ENCODE measurements around the gene MARVELD3. TPM values are rescaled to one million over a fixed set of nuclear protein-coding genes. Genes with fewer than 3 reads are reported as not detected.

Gene MARVELD3
- total RNA-seq, 1 experiment from 2014 or later: 7.4 TPM

DNA sequence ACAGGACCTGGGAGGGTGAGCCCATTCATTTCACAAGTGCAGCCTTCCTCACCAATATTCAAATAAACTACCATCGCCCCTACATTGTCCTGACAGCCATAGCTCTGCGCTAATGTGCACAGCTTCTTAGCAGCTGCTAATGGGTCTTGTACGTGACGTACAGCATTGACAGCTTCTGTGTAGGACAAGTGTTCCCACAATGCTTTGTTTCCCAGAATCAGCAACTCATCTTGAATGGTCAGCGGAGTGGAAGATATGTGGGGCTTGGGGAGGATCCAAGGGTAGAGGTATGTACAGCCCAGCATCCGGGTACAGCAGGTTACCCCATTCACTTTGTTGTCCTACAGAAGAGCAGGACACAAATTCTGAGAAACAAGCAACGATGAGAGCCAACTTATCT, 23.7 kb downstream of the MARVELD3 start:
- H3K27me3 ChIP-seq (ENCODE audit: low read length): no peaks in the 10 kb centered on the region
- H3K9ac ChIP-seq (ENCODE audit: low read length): no peak overlapping the region
- intact Hi-C loops (cut with micrococcal nuclease): no loop called here
- H3K79me2 ChIP-seq (ENCODE audit: low read length): no peaks in the 10 kb centered on the region
- TF ChIP-seq EZH2 (IDR thresholded peaks at IDR 0.05; ENCODE audit: low read length, unreplicated experiment): no peak
- TF ChIP-seq, protein P1, sequence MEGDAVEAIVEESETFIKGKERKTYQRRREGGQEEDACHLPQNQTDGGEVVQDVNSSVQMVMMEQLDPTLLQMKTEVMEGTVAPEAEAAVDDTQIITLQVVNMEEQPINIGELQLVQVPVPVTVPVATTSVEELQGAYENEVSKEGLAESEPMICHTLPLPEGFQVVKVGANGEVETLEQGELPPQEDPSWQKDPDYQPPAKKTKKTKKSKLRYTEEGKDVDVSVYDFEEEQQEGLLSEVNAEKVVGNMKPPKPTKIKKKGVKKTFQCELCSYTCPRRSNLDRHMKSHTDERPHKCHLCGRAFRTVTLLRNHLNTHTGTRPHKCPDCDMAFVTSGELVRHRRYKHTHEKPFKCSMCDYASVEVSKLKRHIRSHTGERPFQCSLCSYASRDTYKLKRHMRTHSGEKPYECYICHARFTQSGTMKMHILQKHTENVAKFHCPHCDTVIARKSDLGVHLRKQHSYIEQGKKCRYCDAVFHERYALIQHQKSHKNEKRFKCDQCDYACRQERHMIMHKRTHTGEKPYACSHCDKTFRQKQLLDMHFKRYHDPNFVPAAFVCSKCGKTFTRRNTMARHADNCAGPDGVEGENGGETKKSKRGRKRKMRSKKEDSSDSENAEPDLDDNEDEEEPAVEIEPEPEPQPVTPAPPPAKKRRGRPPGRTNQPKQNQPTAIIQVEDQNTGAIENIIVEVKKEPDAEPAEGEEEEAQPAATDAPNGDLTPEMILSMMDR (conservative IDR thresholded peaks at IDR 0.05; ENCODE audit: low read depth, low read length): no peak
- POLR2A ChIA-PET (ENCODE audit: unreplicated experiment): no interaction called here
- no peaks in the 10 kb centered on the region for H3K9me3 ChIP-seq (ENCODE audit: low read length)
- no peaks in the 10 kb centered on the region for H3K4me1 ChIP-seq (ENCODE audit: insufficient read depth, low read length)
- no peak overlapping the region for H3K27ac ChIP-seq (ENCODE audit: low read length)
- no peak overlapping the region for H3K4me3 ChIP-seq (ENCODE audit: low read length)
- H4K20me1 ChIP-seq (ENCODE audit: low read length): no peaks in the 10 kb centered on the region
- H3K4me2 ChIP-seq (ENCODE audit: low read length): no peak overlapping the region
- CTCF ChIA-PET: no interaction called here
- 0 out of 2 replicates have a peak, but pooled peaks cover 7% of the 10 kb centered on the region for H3K36me3 ChIP-seq (ENCODE audit: low read depth, low read length)
- no peaks in the 10 kb centered on the region for H3K9me2 ChIP-seq (replicated peaks; ENCODE audit: low read length)
- no TSS peak for BruUV-seq (replicated peaks)
- ATAC-seq (no peak), DNase-seq (no peak)
- no peaks in the 10 kb centered on the region for H3F3A ChIP-seq (ENCODE audit: low read length, unreplicated experiment)
- H2AFZ ChIP-seq (ENCODE audit: low read length): no peak overlapping the region

DNA sequence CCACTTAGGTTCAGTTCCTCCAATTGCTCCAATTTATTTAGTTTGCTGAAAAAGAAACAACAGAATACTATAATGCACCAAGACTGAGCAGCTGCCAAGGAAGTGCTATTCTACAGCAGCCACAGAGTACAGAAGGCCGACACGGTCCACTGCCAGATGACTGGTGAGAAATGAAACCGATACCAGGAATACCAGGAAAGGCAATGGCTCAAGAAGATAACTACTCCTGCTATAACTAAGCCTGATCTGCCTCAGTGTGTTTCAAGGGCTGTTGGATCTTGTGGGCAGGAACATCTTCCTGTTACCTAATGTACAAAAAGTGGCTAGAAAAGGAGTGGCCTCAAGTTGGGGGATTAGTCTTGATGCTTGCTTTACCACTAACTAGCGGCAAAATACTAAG, 32.8 kb downstream of the MARVELD3 start:
- BruUV-seq (replicated peaks): no TSS peak
- H3K9ac ChIP-seq (ENCODE audit: low read length): no peak overlapping the region
- TF ChIP-seq, protein P1 (conservative IDR thresholded peaks at IDR 0.05; ENCODE audit: low read depth, low read length): no peak
- TF ChIP-seq EZH2phosphoT487 (IDR thresholded peaks at IDR 0.05; ENCODE audit: borderline replicate concordance, low read length) (no peak), EZH2 (IDR thresholded peaks at IDR 0.05; ENCODE audit: low read length, unreplicated experiment) (no peak)
- no peaks in the 10 kb centered on the region for H3K79me2 ChIP-seq (ENCODE audit: low read length)
- ChIA-PET CTCF (no interaction called here), POLR2A (ENCODE audit: unreplicated experiment) (no interaction called here)
- no peaks in the 10 kb centered on the region for H3K4me1 ChIP-seq (ENCODE audit: insufficient read depth, low read length)
- ATAC-seq (no peak), DNase-seq (no peak)
- H3K27me3 ChIP-seq (ENCODE audit: low read length): no peaks in the 10 kb centered on the region
- no peak overlapping the region for H3K27ac ChIP-seq (ENCODE audit: low read length)
- 0 out of 2 replicates have a peak, but pooled peaks cover 4% of the 10 kb centered on the region for H3K36me3 ChIP-seq (ENCODE audit: low read depth, low read length)
- no peak overlapping the region for H3K4me3 ChIP-seq (ENCODE audit: low read length)
- intact Hi-C loops (cut with micrococcal nuclease): no loop called here
- no peaks in the 10 kb centered on the region for H3K9me3 ChIP-seq (ENCODE audit: low read length)
- H3K9me2 ChIP-seq (replicated peaks; ENCODE audit: low read length): no peaks in the 10 kb centered on the region
- no peaks in the 10 kb centered on the region for H4K20me1 ChIP-seq (ENCODE audit: low read length)
- no peak overlapping the region for H2AFZ ChIP-seq (ENCODE audit: low read length)
- no peak overlapping the region for H3K4me2 ChIP-seq (ENCODE audit: low read length)
- no peaks in the 10 kb centered on the region for H3F3A ChIP-seq (ENCODE audit: low read length, unreplicated experiment)

DNA sequence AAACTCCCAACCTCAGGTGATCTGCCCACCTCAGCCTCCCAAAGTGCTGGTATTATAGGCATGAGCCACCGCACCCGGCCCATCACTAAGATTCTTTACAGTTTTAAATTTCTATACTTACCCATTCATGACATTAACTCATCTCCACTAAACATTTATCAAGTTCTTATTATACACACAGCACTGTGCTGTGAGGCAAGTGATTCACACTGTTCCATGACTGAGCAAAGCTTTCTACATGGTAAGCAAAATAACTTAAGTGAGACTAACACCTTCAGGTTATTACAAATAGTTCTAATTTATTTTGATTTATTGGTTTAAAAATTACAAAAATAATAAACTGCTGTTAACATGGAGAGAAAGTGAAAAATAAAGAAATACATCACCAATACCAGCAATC, 33.5 kb downstream of the MARVELD3 start:
- POLR2A ChIA-PET (ENCODE audit: unreplicated experiment): no interaction called here
- no peak for DNase-seq
- TF ChIP-seq EZH2phosphoT487 (IDR thresholded peaks at IDR 0.05; ENCODE audit: borderline replicate concordance, low read length) (no peak), EZH2 (IDR thresholded peaks at IDR 0.05; ENCODE audit: low read length, unreplicated experiment) (no peak)
- TF ChIP-seq, protein P1 (conservative IDR thresholded peaks at IDR 0.05; ENCODE audit: low read depth, low read length): no peak

More for the DNA sequence above, 33.5 kb downstream of the MARVELD3 start:
- Histone ChIP-seq H3K4me2 (ENCODE audit: low read length) (no peak overlapping the region), H2AFZ (ENCODE audit: low read length) (no peak overlapping the region), H3K4me1 (ENCODE audit: insufficient read depth, low read length) (no peaks in the 10 kb centered on the region), H3K27ac (ENCODE audit: low read length) (no peak overlapping the region), H3K4me3 (ENCODE audit: low read length) (no peak overlapping the region), H3K36me3 (ENCODE audit: low read depth, low read length) (0 out of 2 replicates have a peak, but pooled peaks cover 4% of the 10 kb centered on the region), H3K9me3 (ENCODE audit: low read length) (no peaks in the 10 kb centered on the region), H4K20me1 (ENCODE audit: low read length) (no peaks in the 10 kb centered on the region), H3K27me3 (ENCODE audit: low read length) (no peaks in the 10 kb centered on the region), H3F3A (ENCODE audit: low read length, unreplicated experiment) (no peaks in the 10 kb centered on the region), H3K79me2 (ENCODE audit: low read length) (no peaks in the 10 kb centered on the region), H3K9ac (ENCODE audit: low read length) (no peak overlapping the region), H3K9me2 (replicated peaks; ENCODE audit: low read length) (no peaks in the 10 kb centered on the region)
- intact Hi-C loops (cut with micrococcal nuclease): no loop called here
- CTCF ChIA-PET: no interaction called here
- ATAC-seq: no peak
- BruUV-seq (replicated peaks): no TSS peak

Measured in PC-3 (cell line).